ENCODE data around the gene IFT20.

GRCh38 chr17:28350271-28350670 lies 15.0 kb upstream of the IFT20 start:
- TF ChIP-seq CTCF (IDR thresholded peaks at IDR 0.05), result no peak
- no peak for TF ChIP-seq EP300 (IDR thresholded peaks at IDR 0.05)
- TF ChIP-seq POLR2AphosphoS5 (IDR thresholded peaks at IDR 0.05), result no peak
